IPS DF 19.7 (cell line): ENCODE measurements around the gene STK33.

Experiments
- DNase-seq: peaks from one replicate; pipeline ENCODE4 v3.0.0-alpha.2; 2013; ENCODE audit warnings: low read depth, low spot score

STK33 gene

DNA sequence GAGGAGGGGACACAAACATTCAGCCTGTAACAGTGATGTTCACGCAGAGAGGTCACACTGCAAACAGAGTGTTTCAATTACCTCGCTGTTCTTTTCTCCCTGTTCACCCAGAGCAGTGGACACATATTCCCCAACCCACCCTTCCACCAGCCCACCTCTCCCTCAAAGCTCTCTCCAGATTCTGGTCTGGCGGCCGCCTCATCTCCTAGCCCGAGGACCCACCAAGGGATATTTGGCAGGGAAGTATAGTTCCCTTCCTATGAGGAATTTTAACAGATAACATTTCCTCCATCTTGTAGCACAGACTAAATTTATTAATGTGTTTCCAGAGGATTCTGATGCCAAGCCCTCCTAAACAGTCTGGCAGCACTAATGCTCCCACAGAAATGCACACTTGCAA lies 219.3 kb downstream of the STK33 start:
- no peak for DNase-seq

DNA sequence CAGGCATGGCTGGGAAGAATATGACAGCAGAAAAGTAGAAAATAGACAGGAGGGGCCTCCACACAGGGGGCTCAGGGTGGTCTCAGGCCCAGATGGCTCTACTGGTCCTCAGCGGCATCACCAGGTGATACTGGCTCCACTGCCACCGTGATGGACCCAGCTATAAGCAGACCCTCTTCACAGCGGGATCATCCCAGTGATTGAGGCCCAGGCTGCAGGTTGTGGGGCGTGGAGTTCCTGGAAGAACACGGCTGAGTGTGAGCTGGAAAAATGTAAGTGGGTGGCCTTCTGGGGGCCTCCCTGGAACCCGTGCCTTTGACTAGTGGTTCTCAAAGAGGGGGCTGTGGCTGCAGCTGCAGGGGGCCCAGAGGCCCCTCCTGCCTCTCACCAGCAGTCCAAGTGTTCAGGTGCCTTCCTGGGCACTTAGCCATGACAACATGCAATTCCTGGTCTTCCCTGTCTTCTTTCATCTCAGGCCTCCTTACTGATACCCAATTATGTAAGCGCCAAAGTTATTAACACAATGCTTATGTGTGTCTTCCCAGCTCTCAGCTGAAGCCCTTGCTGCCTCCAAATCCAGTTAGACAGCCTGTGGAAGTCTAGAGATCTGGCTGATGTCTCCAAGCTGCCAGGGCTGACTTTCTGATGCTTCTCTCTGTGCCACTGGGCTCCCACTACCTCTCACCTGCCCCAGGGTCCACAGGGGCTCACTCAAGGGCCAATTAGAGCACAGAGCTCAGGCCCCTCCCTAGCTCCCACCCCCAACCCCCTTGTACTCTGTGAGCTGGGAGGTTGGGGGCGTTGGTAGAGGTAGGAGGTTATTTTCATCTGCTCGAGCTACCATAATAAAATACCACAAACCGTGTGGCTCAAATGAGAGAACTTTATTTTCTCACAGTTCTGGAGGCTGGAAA lies 220.3 kb downstream of the STK33 start:
- no peak for DNase-seq

DNA sequence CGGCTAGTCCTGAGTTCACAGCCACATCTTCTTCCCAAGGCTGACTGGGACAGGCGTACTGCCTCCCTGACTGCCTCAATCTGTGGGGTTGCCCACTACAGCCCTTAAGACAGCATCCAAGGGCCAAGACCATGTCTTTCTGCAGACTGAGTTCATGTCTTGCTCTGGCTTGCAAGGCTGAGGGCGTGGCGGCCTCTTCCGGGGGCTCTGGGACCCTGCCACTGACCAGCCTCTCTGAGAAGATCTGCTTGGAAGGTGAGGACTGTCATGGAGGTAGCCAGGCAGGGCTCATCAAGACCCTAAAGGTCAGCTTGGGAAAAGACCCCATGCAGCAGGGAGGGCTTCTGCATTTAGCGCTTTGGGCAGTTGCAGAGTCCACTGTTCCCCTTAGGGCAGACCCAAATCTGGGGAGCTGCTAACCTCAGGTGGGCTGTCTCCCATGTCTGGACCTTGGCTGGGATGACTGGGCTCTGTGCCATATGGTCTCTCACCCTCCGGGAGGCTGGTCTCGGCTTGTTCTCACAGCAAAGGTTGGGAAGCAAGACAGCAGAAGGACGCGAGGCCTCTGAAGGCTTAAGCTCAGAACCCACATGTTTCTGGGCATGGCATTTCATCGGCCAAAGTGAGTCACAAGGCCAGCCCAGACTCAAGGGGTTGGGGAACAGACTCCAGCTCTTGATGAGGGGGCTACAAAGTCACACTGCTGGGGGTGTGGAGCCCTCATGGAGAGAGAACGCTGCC lies 221.2 kb downstream of the STK33 start:
- DNase-seq, result no peak

DNA sequence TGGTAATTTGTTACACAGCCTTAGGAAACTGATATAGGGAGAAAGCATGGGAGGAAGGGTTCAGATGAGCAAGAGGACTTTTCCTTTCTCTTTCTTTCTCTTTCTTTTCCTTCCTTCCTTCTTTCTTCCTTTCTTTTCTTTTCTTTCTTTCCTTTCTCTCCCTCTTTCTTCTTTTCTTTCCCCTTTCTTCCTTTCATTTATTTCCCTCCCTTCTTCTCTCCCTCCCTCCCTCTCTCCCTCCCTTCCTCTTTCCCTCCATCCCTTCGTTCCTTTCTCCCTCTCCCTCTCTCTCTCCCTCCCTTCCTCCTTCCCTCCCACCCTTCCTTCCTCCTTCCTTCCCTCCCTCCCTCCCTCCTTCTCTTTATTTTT lies 222.5 kb downstream of the STK33 start:
- DNase-seq, result no peak

DNA sequence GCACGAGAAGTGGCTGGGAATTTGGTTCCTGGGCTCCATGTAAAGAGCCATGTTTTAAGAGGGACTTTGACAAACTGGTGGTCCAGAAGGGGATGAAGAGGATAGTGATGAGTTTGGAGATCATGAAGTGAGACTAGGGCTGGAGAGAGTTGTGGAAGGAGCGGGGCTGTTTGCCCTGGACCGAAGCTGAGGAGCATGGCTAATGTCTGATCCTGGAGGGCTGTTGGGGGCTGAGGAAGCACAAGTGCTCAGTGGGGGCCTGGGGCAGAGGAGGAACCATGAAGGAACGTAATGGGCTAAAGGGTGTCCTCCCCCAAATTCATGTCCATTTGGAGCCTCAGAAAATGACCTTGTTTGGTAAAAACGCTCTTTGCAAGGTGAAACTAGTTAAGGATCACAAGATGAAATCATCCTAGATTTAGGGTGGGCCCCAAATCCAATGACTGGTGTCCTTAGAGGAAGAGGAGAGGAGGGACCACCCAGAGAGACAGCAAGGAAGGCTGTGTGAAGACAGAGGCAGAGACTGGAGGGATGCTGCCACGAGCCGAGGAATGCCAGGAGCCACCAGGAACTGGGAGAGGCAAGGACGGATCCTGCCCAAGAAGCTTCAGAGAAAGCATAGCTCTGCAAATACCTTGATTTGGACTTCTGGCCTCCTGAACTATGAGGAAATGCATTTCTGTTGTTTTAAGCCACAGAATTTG lies 223.1 kb downstream of the STK33 start:
- no peak for DNase-seq

DNA sequence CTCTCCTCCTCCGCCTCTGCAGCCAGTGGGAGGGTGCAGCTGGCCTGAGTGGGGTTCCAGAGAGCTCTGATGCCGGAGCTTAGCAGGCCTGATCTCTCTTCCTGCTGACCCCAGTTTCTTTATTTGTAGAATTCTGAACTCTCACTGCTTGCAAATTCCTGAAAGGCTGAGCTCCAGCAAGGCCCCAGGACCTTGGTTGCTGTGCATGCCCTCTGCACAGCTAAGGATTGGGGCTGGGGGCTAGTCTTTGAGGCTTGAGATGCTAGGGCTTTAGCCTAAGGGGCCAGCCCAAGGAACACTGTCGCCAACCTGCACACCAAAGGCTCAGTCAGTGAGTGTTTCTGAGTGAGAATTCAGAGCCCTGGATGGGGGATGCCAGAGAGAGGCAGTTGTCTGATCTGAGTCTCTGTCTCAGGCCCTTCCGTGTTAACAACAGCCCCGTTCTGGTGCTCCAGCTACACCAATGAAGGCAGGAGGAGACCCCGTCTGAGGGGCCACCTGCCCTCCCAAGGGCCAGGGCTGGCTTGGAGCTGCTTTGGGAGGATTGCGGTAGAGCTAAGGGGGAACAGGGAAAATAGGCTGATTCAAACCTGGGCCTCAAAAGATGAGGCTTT lies 224.3 kb downstream of the STK33 start:
- DNase-seq, result no peak

DNA sequence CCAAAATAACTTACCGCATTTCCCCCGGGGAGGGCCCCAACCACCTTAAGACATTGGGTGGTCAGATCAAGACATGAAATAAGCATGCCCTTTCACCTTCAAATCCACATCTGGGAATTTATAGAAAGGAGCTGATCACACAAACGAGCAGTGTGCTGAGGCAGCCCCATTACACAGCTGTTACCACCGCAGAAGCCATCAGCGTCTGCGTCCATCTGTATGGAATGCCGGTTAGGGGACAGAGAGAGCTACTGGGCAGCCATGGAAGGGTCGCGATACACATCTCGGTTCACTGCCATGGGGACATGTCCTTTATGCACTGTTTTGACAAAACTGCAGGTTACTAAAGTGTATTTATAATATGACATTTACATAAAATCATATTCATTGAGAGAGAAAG lies 225.3 kb downstream of the STK33 start:
- DNase-seq, result no peak

DNA sequence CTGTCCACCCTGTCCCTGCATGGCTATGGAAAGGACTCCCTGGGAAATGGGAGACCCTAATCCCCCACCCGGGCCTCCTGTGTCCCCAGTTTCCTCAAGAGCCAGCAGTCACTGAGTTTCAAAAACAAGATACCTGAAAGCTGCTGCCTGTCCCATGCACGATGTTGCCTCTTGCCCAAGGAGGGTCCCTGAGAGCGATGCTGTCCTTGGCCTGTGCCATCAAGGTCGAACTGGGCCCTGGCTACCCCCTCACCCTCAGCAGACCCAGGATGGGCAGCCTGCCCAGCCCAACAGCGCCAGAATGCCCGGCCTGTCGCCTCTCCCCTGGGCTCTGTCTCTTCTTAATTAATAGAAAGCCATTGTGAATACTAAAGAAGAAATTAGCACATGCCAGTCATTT lies 225.8 kb downstream of the STK33 start:
- no peak for DNase-seq

DNA sequence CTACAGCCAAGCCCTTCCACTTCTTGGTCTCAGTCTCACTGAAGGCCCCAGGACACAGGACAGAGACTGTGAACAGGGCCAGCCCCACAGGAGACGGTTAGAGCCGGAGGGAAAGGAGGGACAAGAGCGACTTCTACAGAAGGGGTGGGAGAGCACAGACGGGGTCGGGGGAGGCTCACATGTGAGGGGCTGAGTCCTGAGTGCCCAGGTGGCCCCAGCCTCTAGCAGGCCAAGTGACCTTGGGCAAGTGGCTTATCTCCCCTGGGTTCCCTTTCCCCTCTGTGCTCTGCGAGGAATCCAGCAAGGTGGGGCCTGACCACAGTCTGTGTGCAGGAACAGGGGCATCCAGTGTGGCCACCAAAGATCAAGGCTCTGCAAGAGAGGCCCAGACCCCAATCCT lies 227.7 kb downstream of the STK33 start:
- no peak for DNase-seq

DNA sequence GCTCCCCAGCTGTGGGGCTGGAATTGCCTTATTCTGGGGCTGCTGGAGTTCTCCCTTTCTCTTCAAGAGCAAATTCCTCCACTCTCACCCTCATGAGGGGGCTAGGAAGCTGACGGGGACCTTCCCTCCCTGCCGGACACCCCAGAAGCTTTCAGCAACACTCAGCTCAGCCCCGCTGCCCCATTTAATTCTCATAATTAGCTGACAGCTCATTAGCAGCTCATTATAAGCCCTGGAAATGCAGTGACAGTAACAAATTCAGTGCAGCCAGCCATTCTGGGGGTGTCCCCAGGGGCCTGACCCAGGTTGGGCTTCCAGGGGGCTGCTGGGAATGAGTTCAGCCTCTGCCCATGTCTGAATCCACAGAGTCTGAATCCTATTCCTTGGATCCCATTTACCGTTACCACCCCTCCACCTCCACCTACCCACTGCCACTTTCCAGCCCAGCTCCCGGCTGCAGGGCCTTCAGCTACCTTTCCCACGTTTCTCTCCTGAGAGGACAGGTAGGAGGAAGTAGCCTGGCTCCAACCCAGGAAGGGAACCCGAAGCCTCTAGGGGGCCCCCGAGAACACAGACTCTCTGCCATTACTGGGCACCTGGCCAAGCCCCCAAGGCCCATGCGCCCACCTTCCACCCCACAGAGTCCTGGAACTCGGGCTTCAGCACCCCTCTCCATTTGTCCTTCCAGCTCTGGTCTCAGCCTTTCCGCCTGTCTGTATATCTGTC lies 228.6 kb downstream of the STK33 start:
- no peak for DNase-seq

DNA sequence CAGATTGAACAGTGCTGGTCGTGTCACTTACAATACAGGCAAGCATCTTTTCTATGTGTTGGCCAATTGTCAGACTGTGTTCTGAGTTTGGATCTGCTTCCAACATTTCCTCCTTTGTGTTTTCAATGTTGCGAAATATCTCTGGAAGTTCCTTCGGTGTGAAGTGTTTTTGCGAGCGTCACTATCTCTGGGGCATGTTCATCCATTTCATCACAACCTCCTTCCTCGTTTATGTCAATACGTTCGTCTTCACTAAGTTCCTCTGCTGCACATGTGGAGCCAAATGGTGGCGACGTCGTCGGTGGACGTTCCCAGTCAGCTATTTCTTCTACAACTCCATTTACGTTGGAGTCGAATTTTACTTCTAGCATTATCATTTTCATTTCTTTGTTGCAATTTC lies 230.1 kb downstream of the STK33 start:
- no peak for DNase-seq

DNA sequence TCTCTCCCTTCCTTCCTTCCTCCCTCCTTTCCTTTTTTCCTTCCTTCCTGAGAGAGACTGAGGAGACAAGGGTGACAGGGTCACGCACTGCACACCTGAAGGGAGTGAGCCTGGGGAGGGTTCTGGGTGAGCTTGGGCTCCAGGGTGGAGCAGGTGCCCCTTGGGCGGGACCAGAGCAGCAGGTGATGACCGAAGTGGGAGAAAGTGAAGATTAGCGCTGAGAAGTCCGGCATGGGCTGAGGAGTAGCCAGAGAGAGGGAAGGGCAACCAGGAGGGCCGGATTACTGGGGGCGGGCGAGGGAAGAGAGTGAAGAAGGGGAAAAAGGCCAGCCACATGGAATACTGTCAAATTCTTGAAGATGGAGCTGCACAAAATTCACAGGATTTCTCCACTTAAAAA lies 231.1 kb downstream of the STK33 start:
- DNase-seq, result no peak

DNA sequence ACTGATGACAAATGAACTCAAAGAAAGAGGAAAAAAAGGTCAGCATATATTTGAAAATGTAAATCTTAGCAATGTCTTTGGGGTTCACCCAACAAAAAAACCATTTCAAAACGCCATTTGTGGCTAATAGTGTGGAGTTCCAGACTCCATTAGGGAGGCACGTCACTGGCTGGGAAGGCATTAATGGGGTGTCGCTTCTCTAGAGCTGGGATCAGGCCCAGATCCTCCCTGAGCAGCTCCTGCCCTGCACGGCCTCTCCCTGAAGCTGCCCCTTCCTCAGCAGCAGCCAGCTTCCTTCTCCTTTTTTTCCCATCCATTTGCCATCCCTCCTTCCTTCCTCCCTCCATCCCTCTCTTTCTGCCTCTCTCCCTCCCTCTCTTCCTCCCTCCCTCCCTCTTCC lies 231.5 kb downstream of the STK33 start:
- DNase-seq, result no peak

DNA sequence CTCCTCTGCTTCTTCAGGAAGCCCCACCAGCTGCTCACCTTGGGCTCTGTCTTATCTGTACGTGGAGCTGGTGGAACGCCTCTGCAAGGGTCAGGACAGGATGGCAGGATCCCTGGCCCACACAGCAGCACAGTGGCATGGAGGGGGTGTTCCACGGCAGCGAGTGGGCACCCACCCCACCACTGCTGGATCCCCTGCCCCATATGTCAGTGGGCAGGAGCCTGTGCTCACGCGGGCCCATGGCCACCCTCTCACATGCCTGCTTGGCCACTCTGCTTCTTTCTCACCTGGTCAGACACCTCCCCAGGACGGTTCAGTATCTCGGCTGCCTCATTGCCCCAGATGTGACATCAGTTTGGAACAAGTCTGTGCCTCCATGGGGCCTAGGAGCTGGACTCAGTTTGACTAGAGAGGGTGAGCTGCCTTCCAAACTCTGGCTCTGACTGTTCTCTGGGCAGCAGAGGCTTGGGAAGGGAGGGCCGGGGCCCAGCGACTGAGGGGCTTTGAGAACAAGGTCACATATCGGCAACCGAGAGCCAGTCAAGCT lies 232.3 kb downstream of the STK33 start:
- DNase-seq, result no peak

DNA sequence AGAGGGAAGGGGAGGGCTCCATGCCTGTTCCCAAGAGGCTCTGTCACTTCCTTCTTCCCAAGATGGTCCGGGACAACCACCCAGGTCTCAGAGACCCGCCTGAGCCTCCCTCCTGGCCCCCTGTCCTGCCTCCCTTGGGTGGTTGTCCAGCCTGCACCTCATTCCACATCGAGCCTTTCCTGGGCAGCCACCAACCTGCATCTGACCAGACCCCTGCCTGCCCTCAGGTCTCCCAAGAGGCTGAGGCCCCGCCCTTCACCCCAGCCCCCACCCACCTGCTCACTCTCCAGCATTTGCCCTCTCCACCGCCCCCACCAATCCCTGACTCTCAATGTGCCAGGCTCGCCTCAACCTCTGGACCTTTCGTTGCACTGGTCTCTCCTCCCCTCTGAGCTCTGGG lies 232.8 kb downstream of the STK33 start:
- DNase-seq, result no peak

DNA sequence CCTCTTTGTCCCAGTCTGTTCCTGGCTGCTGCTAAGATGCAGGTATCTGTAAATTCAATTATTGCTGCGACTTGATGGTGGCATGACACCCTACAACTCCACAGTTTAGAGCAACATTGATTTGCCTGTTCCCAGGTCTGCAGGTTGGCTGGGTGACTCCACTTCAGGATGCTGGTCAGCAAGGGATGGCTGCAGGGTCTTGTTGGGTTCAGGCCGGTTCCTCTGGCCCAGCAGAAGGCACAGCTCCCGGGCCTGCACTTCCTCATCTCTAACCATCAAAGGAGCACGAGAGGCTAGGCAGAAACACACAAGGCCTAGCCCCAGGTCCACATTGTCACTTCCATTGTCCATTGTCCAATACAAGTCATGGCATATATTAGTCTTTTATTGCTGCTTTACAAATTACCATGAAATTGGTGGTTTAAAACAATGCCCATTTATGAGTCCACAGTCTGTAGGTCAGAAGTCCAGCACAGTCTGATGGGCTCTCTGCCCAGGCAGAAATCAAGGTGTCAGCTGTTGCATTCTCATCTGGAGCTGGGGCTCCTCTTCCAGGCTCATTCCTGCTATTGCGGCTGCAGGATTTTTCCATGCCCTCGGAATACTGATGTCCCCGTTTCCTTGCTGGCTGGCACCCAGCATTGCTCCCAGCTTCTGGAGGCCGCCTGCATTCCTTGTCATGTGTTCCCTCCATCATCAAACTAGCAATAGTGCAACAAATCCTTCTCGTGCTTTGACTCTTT lies 233.8 kb downstream of the STK33 start:
- DNase-seq, result no peak

DNA sequence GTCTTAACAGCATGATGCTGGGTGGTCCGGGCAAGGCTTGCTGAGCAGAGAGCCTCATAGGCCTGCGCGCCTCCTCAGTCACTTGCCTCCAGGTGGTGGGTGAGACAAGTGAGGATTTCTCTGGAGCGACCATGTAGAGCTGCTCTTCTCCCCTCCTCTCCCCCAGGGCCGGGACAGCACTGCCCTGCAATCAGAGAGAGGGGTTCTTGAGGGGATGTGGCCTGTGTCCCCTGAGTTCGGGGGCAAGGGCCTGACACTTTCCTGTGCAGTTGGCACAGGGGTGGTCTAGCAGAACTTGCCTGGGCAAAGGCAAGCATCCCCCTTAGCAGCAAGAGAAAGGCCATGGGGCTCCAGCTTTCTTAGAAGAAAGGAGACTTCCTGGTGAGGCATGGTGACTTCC lies 234.5 kb downstream of the STK33 start:
- no peak for DNase-seq

DNA sequence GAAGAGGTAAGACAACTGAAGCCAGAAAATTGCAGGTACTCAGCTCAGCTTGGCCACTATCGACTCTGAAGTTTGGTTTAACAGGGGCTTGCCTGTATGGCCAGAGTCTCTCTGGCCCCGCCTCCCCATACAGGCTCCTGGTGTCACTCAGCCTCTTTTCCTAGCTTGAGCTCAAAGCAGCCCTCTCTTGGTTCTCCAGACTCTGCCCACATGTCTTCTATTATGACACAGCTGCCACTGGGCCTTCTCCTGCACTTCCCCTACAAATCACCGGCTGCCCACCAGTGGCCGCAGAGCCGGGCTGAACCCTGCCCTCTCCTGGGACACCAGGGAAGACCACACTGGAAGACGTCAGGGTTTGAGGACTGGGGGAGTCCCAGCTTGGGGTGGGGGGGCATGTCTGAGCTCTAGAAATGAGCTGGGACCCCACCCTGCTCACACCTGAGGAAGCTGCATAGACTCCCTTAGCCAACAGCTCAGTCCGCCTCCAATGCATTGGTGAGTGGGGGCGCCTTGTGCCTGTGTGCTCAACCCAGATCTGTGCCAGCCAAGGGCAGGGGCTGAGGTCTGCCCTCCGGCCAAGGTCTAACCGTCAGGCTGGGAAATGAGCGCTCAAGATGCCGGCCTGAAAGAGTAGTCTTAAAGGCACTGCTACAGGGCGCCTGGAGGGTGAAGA lies 236.0 kb downstream of the STK33 start:
- no peak for DNase-seq

DNA sequence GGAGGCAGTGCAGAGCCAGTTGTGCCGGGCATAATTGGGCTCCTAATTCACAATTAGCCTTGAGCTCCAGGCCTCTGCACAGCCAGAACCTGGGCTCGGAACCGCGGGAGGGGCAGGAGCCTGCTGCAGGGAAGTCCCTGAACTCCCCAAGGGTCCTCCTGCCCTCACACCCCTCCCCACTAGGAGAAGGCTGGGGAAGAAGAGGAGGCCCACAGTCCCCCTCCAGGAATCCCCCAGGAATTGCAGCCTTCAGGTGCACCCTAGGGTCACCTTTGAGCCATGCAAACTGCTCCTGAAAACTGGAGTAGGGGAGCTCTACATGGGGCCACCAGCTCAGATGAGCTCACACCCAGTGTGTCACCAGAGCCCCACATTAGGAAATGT lies 236.5 kb downstream of the STK33 start:
- DNase-seq, result no peak
